A549 (cell line): ENCODE measurements around the gene GAGE13. TPM values are rescaled to one million over a fixed set of nuclear protein-coding genes. Genes with fewer than 3 reads are reported as not detected.

Experiments
- ATAC-seq, 2 experiments: fragments of 200-7000 bp in 1 of 2; fragments of >200 bp in 1 of 2; cut with Nextera tagmentation in 1 of 2; cut with Tn5 transposase in 1 of 2; 3 replicates each; pipeline versions ENCODE4 v1.8.0 to v1.9.1; 2018 to 2020; ENCODE audit warnings: mild to moderate bottlenecking in 1 of 2, moderate library complexity in 1 of 2
- CTCF ChIA-PET: fragments of 300-600 bp; sonication (Branson Sonifier 250); formaldehyde crosslinking; extraction: SDS; loops from one replicate; lab custom pipeline; 2021; ENCODE audit warnings: antibody characterized with exemption, inconsistent platforms; lab: Yijun Ruan, JAX
- POLR2A ChIA-PET: fragments of 350-600 bp; formaldehyde crosslinking; extraction: SDS; loops from one replicate; lab custom pipeline; 2021; ENCODE audit warnings: antibody characterized with exemption, inconsistent platforms; lab: Yijun Ruan, JAX
- DNase-seq, 2 experiments: peaks; one replicate each; pipeline versions ENCODE4 v3.0.0 to v3.0.0-alpha.2; 2011 to 2016; ENCODE audit warnings: low read depth in 1 of 2, low spot score in 1 of 2
- FAIRE-seq: peaks from 2 replicates; lab custom pipeline; 2011; peaks lifted over from hg19 to GRCh38; lab: Jason Lieb, UNC
- H3K27ac ChIP-seq, 2 experiments: fragments of >200 bp; sonication (Bioruptor Twin); formaldehyde crosslinking; 3 replicates each; pipeline ENCODE4 v1.5.1; 2016 to 2017
- H3K4me1 ChIP-seq: fragments of >200 bp; sonication (Bioruptor Twin); formaldehyde crosslinking; 3 replicates; pipeline ENCODE4 v1.6.1; 2016
- H3K4me2 ChIP-seq: fragments of >200 bp; sonication (Bioruptor Twin); formaldehyde crosslinking; 3 replicates; pipeline ENCODE4 v1.6.1; 2016
- H3K4me3 ChIP-seq: fragments of >200 bp; sonication (Bioruptor Twin); formaldehyde crosslinking; 3 replicates; pipeline ENCODE4 v1.5.1; 2016
- H3K9me3 ChIP-seq: fragments of >200 bp; sonication (Bioruptor Twin); formaldehyde crosslinking; 3 replicates; pipeline ENCODE4 v1.6.1; 2016
- ATOH8 ChIP-seq: fragments of 250-450 bp; sonication (Bioruptor Pico); IDR thresholded peaks from 2 replicates; pipeline ENCODE4 v1.5.0; 2020; ENCODE audit warnings: low read depth, mild to moderate bottlenecking, moderate library complexity
- CBX8 ChIP-seq: fragments of 200-600 bp; sonication (generic); IDR thresholded peaks from 2 replicates; pipeline ENCODE4 v1.6.1; 2016
- CEBPB ChIP-seq, 2 experiments: fragments of >200 bp in 1 of 2; sonication (Bioruptor Twin) in 1 of 2; formaldehyde crosslinking in 1 of 2; IDR thresholded peaks; 2 replicates each; pipeline ENCODE4 v1.6.1; 2012 to 2016
- CHD2 ChIP-seq: fragments of 150-350 bp; IDR thresholded peaks from 2 replicates; pipeline ENCODE4 v1.6.1; 2014; ENCODE audit warnings: low read length; ENCODE audit not compliant: partially characterized antibody
- EHF ChIP-seq: fragments of 250-450 bp; sonication (Bioruptor Pico); IDR thresholded peaks from 2 replicates; pipeline ENCODE4 v1.5.0; 2020; ENCODE audit warnings: mild to moderate bottlenecking
- EP300 ChIP-seq, 2 experiments: fragments of >200 bp; sonication (Bioruptor Twin); formaldehyde crosslinking; IDR thresholded peaks; 2 replicates in 1 of 2; 3 replicates in 1 of 2; pipeline ENCODE4 v1.6.1; 2016 to 2017
- ESRRA ChIP-seq: fragments of 150-350 bp; IDR thresholded peaks from 2 replicates; pipeline ENCODE4 v1.6.1; 2014; ENCODE audit warnings: mild to moderate bottlenecking, low read length, borderline replicate concordance
- HES2 ChIP-seq: fragments of >200 bp; sonication (Bioruptor Twin); formaldehyde crosslinking; IDR thresholded peaks from 2 replicates; pipeline ENCODE4 v1.6.1; 2016
- HOXA7 ChIP-seq: fragments of 250-450 bp; sonication (Bioruptor Pico); IDR thresholded peaks from 2 replicates; pipeline ENCODE4 v1.5.0; 2020; ENCODE audit warnings: mild to moderate bottlenecking, moderate library complexity
- JUN ChIP-seq, 2 experiments: fragments of >200 bp; sonication (Bioruptor Twin); formaldehyde crosslinking; IDR thresholded peaks; 2 replicates in 1 of 2; 3 replicates in 1 of 2; pipeline ENCODE4 v1.6.1; 2016 to 2017
- JUNB ChIP-seq: fragments of >200 bp; sonication (Bioruptor Twin); formaldehyde crosslinking; IDR thresholded peaks from 2 replicates; pipeline ENCODE4 v1.6.1; 2016
- KDM1A ChIP-seq: fragments of 200-600 bp; sonication (generic); IDR thresholded peaks from 2 replicates; pipeline ENCODE4 v1.6.1; 2016; ENCODE audit warnings: low read depth, mild to moderate bottlenecking
- KDM5A ChIP-seq: fragments of 200-600 bp; sonication (generic); IDR thresholded peaks from 2 replicates; pipeline ENCODE4 v1.6.1; 2016; ENCODE audit warnings: antibody characterized with exemption, mild to moderate bottlenecking
- MAZ ChIP-seq: fragments of 150-350 bp; IDR thresholded peaks from 2 replicates; pipeline ENCODE4 v1.6.1; 2014; ENCODE audit warnings: antibody characterized with exemption, low read depth, low read length, borderline replicate concordance
- NFE2L2 ChIP-seq: fragments of 150-350 bp; conservative IDR thresholded peaks from 2 replicates; pipeline ENCODE4 v1.6.1; 2014; ENCODE audit warnings: low read length
- NPAS2 ChIP-seq: fragments of 250-450 bp; sonication (Bioruptor Pico); IDR thresholded peaks from 2 replicates; pipeline ENCODE4 v1.8.0; 2022; ENCODE audit warnings: mild to moderate bottlenecking, moderate library complexity, borderline replicate concordance
- PHF8 ChIP-seq: fragments of 200-600 bp; sonication (generic); IDR thresholded peaks from 2 replicates; pipeline ENCODE4 v1.6.1; 2016; ENCODE audit warnings: low read depth, mild to moderate bottlenecking, antibody characterized with exemption, moderate library complexity, borderline replicate concordance
- RARB ChIP-seq: fragments of 250-450 bp; sonication (Bioruptor Pico); IDR thresholded peaks from 2 replicates; pipeline ENCODE4 v1.8.0; 2021; ENCODE audit warnings: mild to moderate bottlenecking, moderate library complexity
- RCOR1 ChIP-seq: fragments of 150-350 bp; IDR thresholded peaks from 2 replicates; pipeline ENCODE4 v1.6.1; 2014; ENCODE audit warnings: antibody characterized with exemption, low read length, low read depth
- TP53 ChIP-seq: fragments of 250-450 bp; sonication (Bioruptor Pico); IDR thresholded peaks from 2 replicates; pipeline ENCODE4 v1.5.0; 2021; ENCODE audit warnings: mild to moderate bottlenecking, moderate library complexity
- USF2 ChIP-seq: fragments of 450-650 bp; IDR thresholded peaks from 2 replicates; pipeline ENCODE4 v1.6.1; 2014; ENCODE audit warnings: antibody characterized with exemption
- ZNF302 ChIP-seq: fragments of 250-450 bp; sonication (Bioruptor Pico); IDR thresholded peaks from 2 replicates; pipeline ENCODE4 v1.9.0; 2021; ENCODE audit warnings: inconsistent platforms, mild to moderate bottlenecking, moderate library complexity
- WGBS: methylation state at CpG from one replicate; pipeline ENCODE4 v1.1.6; 2017; ENCODE audit errors: missing lambda C conversion rate; 5-methylcytosine and 5-hydroxymethylcytosine counted together
- polyA plus RNA-seq, 4 experiments: library from polyadenylated mRNA; depleted of rRNA in 3 of 4; stranded (reverse); fragments of >200 nt; fragmentation: RNase III in 1 of 4; extraction: RNeasy Plus Mini Kit Qiagen cat#74134 plus additional on column Dnase treatment in 1 of 4; gene quantifications; 2 replicates in 3 of 4; 3 replicates in 1 of 4; pipeline ENCODE4 v1.2.3, GENCODE V29; 2011 to 2017
- TF ChIP-seq, protein P1 (sequence below): fragments of >200 bp; sonication (Bioruptor Twin); formaldehyde crosslinking; IDR thresholded peaks from 3 replicates; pipeline ENCODE4 v1.5.1; 2016

GAGE13 gene
- polyA plus RNA-seq, 2 of the 4 experiments (the other 2 are of a cell fraction): not detected

DNA sequence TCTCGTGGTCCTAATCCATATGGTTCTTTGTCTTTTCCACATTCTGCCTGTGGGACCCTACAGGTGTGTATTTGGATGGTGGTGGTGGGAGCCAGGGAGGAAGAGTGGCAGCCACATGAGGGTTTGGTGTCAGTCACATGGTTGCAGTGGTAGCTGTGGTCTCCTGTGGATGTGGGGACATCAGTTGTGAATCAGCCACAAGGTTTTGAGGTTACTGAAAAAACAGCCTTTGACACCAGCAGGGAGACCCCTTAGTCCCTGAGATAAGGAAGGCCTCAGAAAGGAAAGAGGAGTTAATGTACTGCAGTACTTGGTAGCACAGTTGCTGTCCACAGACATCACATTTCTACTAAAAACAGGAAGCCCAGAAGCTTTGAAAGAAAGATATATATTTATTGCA lies 43.7 kb upstream of the GAGE13 start:
- ATAC-seq: no peak
- ChIA-PET CTCF (interaction anchor here (0.9 kb wide), 1 partner anchor 96 kb away, joined by 3 read pairs; no protein-coding TSS in a partner anchor), POLR2A (no interaction called here)
- no peak for TF ChIP-seq ESRRA
- TF ChIP-seq KDM1A: no peak
- TF ChIP-seq, protein P1, sequence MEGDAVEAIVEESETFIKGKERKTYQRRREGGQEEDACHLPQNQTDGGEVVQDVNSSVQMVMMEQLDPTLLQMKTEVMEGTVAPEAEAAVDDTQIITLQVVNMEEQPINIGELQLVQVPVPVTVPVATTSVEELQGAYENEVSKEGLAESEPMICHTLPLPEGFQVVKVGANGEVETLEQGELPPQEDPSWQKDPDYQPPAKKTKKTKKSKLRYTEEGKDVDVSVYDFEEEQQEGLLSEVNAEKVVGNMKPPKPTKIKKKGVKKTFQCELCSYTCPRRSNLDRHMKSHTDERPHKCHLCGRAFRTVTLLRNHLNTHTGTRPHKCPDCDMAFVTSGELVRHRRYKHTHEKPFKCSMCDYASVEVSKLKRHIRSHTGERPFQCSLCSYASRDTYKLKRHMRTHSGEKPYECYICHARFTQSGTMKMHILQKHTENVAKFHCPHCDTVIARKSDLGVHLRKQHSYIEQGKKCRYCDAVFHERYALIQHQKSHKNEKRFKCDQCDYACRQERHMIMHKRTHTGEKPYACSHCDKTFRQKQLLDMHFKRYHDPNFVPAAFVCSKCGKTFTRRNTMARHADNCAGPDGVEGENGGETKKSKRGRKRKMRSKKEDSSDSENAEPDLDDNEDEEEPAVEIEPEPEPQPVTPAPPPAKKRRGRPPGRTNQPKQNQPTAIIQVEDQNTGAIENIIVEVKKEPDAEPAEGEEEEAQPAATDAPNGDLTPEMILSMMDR: no peak
- TF ChIP-seq ZNF302 (CRISPR knock-in tag): no peak
- TF ChIP-seq JUN (IDR thresholded peaks at IDR 0.05): no peak
- no peak for TF ChIP-seq EP300 (IDR thresholded peaks at IDR 0.05)
- no peak for TF ChIP-seq MAZ
- no peak for TF ChIP-seq USF2
- TF ChIP-seq PHF8: no peak
- TF ChIP-seq RARB (CRISPR knock-in tag): no peak
- no peak for TF ChIP-seq KDM5A
- TF ChIP-seq CHD2: no peak
- TF ChIP-seq CEBPB (IDR thresholded peaks at IDR 0.05): no peak
- no peak for TF ChIP-seq TP53 (CRISPR knock-in tag)
- TF ChIP-seq NPAS2: no peak
- TF ChIP-seq CBX8: no peak
- no peak for TF ChIP-seq EHF
- no peak for TF ChIP-seq ATOH8 (CRISPR knock-in tag)
- no peak for TF ChIP-seq NFE2L2
- TF ChIP-seq HOXA7 (CRISPR knock-in tag): no peak
- no peak overlapping the region for H3K4me2 ChIP-seq
- H3K9me3 ChIP-seq: no peaks in the 10 kb centered on the region
- no peak for FAIRE-seq
- DNase-seq: no peak
- H3K27ac ChIP-seq: no peak overlapping the region
- H3K4me3 ChIP-seq: no peak overlapping the region
- no peaks in the 10 kb centered on the region for H3K4me1 ChIP-seq
- WGBS: no CpG with 5 or more reads among the region's 1 CpG

DNA sequence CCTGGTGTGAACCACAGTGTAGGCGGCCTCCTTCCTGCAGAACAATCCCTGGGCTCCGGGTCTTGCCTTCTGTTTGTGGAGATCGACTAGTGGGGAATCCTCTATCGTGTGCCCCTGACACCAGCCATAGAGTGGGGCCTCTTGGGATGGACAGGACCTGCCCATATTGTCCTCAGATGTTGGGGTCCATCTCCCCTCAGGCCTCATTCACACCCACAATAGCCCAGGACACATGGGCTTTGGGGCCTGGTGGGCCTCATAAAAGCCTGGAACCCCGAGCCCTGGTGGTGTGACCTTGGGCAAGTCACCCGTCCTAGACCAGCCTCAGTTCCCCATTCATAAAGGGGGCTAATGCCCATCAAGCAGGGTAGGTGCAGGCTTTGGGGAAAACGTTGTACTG lies 41.2 kb upstream of the GAGE13 start:
- no peak for DNase-seq
- no peak overlapping the region for H3K27ac ChIP-seq
- 66% methylated on average over 4 of the region's 7 CpGs for WGBS
- ChIA-PET POLR2A (no interaction called here), CTCF (no interaction called here)
- H3K4me1 ChIP-seq: no peaks in the 10 kb centered on the region
- no peak overlapping the region for H3K4me3 ChIP-seq
- H3K4me2 ChIP-seq: no peak overlapping the region
- no peak for FAIRE-seq
- H3K9me3 ChIP-seq: no peaks in the 10 kb centered on the region
- ATAC-seq: no peak
- no peak for TF ChIP-seq ESRRA
- no peak for TF ChIP-seq JUNB
- TF ChIP-seq TP53 (CRISPR knock-in tag): no peak
- no peak for TF ChIP-seq CHD2
- no peak for TF ChIP-seq MAZ
- no peak for TF ChIP-seq HES2
- TF ChIP-seq, protein P1: no peak
- TF ChIP-seq RCOR1: no peak
- no peak for TF ChIP-seq CBX8
- TF ChIP-seq, all 56 proteins: peak for 0
